Skin epidermis (tissue), 12 donors: ENCODE results near the gene INPP5E.

Experiments used
- H3K27ac ChIP-seq, 21 experiments: fragments of 200-600 bp; sonication (generic) in 11 of 21; one replicate each; pipeline ENCODE4 v1.5.0; 2020; ENCODE audit warnings: mild to moderate bottlenecking in 3 of 21, inconsistent platforms in 2 of 21, moderate library complexity in 2 of 21
- H3K4me3 ChIP-seq, 7 experiments: fragments of 200-600 bp; sonication (generic) in 2 of 7; one replicate each; pipeline ENCODE4 v1.5.0; 2020; ENCODE audit warnings: inconsistent platforms in 2 of 7, mild to moderate bottlenecking in 2 of 7, moderate library complexity in 1 of 7

The INPP5E gene, protein sequence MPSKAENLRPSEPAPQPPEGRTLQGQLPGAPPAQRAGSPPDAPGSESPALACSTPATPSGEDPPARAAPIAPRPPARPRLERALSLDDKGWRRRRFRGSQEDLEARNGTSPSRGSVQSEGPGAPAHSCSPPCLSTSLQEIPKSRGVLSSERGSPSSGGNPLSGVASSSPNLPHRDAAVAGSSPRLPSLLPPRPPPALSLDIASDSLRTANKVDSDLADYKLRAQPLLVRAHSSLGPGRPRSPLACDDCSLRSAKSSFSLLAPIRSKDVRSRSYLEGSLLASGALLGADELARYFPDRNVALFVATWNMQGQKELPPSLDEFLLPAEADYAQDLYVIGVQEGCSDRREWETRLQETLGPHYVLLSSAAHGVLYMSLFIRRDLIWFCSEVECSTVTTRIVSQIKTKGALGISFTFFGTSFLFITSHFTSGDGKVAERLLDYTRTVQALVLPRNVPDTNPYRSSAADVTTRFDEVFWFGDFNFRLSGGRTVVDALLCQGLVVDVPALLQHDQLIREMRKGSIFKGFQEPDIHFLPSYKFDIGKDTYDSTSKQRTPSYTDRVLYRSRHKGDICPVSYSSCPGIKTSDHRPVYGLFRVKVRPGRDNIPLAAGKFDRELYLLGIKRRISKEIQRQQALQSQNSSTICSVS

DNA sequence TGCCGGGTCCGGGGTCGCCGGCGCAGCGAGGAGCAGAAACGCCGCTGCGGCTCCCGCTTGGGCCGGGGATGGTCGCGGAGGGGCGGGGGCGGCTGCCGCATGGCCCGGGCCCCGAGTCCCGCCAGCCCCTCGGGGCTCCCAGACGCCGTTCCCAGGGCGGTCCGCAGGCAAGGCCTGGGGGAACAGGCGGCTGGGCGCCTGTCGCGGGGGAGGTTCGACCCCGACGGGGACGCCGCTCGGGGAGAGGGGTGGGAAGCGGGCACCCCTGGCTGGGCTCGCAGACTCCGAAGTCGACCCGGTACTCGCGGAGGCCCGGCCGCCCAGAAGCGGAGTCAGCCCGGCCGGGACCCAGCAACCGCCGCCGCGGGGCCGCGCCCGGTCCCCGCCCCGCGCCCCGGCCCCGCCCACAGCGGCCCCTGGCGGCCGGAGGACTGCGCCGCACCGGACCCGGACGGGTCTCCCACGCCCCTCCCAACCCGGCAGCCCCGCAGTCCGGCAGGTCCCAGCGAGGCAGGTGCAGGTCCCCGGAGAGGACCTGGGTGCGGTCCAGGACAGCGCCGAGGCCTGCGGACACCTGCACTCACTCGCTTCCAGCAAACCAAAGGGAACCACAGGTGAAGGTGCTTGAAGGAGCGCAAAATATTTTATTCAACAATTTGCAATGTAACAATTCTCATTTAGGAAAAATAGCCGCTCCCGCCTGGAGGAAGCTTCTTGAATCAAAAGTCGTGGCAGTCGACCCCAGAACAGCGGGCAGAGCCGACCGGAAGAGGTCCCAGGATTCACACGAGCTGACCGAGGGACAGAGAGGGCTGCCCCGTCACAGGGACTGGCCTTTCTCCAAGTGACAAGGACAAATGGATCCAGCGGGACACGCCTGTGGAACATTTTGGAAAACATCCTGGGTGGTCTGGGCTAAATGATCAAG lies at the start of gene INPP5E:
Gene INPP5E, minus strand, starts transcription at position 365 of the 928 bp plus-strand sequence. CDS start 426 bp downstream, outside the sequence.
- H3K4me3 ChIP-seq: peak within 1 kb of the TSS; percentile 72 to 99 (median 97)
- peak within 1 kb of the TSS; percentile 70 to 96 (median 89) for H3K27ac ChIP-seq

DNA sequence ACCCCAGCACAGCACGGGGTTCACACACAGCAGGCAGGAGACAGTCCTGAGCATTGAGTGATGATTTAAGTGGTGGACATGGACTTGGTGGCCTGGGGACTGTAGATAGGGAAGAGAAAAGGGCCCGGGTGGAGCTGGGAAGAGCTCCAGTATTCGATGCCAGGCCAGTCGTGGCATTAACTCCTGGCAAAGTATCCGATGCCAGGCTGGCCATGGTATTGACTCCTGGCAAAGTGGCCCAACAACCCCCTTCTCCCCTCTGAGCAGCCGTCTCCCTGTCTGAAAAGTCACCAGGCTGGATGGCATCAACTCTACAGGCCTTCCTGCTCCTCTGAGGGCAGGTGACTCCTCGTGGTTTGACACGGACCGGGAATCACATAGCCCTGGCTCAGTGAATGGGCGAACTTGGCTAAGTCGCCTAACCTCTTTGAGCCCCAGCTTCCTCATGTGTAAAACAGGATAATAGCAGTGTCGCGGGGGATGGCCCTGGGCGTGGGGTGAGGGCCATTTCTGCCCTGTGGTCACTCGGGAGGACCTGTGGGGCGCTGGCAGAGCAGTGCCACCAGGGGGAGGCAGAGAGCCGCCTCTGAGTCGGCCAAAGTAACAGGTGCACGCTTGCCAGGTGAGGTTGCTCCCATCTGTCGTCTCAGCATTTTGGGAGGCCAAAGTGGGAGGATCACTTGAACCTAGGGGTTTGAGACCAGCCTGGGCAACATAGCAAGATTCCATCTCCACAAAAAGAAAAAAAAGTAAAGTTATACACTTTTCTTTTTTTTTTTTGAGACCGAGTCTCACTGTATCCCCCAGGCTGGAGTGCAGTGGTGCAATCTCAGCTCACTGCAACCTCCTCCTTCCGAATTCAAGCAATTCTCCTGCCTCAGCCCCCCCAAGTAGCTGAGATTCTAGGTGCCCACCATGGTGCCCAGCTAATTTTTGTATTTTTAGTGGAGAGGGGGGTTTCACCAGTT lies 48.9 kb upstream of the INPP5E start:
- no peak overlapping the region for H3K4me3 ChIP-seq
- no peak overlapping the region for H3K27ac ChIP-seq

DNA sequence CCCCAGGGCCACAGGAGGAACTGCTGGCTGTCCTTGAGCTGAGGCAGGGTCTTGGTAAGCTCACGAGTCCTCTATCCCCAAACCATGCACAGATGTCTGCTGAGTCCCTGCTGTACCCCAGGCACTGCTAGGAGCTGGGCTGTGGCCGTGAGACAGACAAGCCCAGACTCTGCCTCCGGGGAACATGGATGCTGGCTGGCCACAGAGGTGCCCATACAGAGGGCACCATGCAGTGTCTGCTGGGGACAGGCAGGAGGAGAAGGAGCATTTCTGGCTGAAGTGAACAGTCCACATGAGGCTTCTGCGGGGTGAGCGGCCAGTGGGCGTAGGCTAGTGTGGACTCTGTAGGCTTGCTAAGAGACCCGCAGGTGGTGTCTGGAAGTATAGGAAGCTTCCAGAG lies 48.0 kb upstream of the INPP5E start:
- Histone ChIP-seq H3K4me3 (no peak overlapping the region), H3K27ac (no peak overlapping the region)

DNA sequence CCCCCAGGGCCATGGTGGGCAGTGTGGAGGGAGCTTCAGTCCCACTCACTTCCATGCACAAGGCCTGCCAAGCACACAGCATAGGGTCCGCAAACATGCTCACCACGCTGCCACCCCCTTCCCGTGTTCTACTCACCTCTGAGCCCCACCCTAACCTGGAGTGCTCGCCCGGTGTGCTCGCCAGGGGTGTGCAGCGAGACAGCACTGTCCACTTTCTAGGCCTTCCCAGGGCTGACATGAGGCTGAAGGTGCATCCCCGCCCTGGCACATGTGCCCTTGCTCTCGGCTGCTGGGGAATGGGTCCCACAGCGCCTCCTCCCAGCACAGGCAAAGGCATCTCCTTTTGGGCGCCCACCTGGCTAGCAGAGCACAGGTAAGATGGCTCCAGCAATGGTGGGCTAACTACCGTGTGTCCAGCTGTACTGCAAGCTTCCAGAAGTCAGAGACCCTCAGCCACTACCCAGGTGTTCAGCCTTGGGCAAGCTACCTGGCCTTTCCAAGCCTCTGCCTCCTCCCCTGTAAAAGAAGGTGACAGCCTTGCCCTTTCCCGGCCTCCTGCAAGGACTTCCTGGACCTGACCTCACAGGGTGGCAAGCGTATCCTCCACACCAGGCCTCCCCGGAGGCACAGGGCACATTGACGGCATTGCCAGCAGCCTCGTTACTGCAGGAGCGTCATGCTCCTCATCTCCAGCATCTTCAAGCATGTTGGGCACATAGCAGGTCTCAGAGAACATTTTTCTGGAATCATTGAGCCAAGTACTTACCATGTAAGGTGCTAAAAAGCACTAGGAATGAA lies 47.4 kb upstream of the INPP5E start:
- no peak overlapping the region for H3K27ac ChIP-seq

DNA sequence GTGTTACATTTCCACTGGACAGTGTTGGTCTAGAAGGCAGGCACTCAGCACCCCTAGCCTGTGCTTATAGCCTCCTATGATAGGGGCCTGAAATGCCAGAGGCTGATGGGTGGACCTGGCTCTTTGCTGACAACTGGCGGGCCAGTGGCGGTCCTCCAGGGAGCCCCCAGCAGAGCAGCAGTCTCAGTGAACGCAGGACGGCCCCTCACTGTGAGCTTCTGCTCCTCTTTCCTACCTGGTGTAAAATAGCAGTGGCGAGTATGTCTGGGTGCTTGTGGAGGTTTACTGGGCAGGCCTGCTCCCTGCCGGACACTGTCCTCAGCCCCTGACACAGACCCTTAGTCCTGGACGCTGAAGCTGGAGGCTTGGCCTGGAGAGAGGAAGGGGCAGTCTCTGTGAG lies 46.5 kb upstream of the INPP5E start:
- no peak overlapping the region for H3K4me3 ChIP-seq

More for the DNA sequence above, 47.4 kb upstream of the INPP5E start:
- no peak overlapping the region for H3K4me3 ChIP-seq

DNA sequence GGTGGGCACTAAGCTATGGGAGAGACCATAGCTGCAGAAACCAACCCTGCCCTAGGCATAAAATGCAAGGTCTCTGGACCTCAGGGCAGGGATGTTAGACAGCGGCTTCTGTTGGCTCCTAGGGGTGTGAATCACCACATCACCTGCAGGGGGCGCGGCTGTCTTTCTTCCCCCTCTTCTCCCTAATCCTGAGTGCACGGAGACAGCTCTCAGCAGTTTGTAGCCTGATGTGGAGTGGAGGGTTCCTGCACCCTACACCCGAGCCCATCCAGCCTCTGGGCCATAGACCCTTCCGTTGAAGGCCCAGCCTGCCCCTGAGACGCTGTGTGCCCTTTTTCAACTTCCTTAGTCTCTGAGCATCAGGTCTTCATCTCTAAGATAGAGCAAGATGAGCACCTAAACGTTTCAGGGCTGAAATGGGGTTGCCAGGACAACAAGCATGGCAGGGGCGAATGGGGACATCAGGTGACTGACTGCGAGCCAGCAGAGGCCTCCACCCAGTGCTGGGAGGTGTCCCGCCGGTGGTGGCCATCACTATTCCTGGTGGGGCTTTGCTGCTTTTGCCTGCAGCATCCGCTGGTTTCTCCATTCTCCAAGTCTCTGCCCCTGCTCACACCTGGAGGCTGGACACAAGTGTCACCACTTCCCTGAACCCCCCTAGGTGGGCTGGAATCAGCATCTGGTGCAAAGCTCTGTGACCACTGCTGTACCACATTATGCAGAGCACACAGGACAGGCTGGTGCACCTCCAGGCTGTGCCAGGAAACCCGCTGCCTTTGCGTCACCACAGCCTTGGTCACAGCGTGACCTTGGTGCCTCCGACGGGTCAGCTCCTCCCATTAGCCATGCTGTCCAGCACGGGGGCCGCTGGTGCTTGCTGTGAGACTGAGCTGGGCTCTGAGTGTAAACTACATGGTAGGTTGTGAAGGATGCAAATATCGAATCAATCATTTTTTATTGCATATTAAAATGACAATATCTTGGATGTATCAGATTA lies 45.7 kb upstream of the INPP5E start:
- Histone ChIP-seq H3K4me3 (peak overlapping the region in 1 of 7 experiments; percentile 47), H3K27ac (peak overlapping the region in 3 of 21 experiments; percentile 85 to 99 (median 97))

More for the DNA sequence above, 46.5 kb upstream of the INPP5E start:
- no peak overlapping the region for H3K27ac ChIP-seq

DNA sequence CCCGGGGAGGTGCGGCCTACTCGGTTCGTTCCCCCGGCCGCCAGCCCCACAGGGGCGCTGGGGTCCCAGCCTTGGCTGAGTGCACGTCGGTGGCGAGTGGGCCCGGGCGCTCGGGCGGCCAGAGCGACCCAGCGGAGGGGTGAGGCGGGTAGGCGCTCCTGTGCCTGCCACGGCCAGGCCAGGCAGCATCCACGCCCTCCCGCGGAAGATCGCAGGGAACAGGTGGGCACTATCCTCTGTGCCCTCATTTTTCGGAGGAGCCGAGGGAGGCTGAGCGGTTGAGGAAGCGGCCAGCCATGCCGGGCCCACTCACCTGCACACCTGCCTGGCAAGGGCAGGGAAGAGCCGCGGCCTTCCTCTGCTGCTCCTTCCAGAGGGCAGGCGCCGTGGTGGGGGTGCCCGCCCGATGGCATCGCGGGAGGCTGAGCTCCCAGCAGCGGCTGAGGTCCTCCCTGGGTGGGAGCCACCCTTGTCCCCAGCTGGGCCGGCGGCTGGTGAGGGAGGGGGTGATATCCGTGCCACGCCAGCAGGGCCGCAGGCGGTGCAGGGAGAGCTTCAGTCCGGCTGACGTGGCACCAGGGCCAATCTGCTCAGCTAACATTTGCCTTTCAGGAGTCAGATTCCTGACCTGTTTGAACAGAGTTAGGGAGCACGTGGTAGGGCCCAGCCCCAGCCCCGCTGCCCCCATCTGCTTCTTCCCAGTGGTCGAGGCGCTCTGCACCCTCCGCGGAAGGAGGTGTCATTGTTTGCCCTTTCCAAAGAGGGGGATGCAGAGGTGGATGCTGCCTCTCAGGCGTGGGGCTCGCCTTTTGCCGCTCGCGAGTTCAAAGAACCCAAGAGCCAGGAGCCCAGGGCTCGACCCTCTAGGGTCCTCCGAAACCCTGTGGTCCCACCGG lies 44.8 kb upstream of the INPP5E start:
- H3K4me3 ChIP-seq: peak overlapping the region; percentile 47 to 97 (median 69)
- peak overlapping the region; percentile 71 to 100 (median 95) for H3K27ac ChIP-seq

DNA sequence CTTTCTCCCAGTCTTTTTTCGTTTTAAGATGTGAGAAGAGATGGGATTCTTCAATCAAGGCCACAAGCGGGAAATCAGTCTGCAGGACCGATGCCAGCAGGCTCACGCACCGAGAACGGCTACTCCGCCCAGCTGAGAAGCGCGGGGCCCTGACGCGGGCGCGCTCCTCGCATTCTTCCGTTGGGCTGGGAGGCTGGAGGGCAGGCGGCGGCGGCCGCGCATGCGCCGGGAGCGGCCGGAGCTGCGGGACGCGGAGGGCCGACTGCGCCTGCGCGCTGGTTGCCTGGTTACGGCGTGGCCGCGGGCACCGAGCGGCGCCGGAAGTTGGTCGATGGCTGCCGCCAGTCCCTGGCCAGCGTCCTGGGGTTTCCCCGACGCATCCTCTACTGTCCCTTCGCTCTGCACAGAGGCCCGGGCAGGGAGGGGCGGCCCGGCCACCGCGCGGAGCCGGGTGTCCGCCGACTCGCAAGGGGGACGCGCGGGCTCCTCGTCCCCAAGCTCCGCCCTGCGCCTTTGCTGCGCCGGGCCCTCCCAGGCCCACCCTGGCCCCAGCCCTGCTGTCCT lies 44.0 kb upstream of the INPP5E start:
- Histone ChIP-seq H3K4me3 (peak overlapping the region; percentile 47 to 97 (median 69)), H3K27ac (peak overlapping the region; percentile 71 to 100 (median 95))

DNA sequence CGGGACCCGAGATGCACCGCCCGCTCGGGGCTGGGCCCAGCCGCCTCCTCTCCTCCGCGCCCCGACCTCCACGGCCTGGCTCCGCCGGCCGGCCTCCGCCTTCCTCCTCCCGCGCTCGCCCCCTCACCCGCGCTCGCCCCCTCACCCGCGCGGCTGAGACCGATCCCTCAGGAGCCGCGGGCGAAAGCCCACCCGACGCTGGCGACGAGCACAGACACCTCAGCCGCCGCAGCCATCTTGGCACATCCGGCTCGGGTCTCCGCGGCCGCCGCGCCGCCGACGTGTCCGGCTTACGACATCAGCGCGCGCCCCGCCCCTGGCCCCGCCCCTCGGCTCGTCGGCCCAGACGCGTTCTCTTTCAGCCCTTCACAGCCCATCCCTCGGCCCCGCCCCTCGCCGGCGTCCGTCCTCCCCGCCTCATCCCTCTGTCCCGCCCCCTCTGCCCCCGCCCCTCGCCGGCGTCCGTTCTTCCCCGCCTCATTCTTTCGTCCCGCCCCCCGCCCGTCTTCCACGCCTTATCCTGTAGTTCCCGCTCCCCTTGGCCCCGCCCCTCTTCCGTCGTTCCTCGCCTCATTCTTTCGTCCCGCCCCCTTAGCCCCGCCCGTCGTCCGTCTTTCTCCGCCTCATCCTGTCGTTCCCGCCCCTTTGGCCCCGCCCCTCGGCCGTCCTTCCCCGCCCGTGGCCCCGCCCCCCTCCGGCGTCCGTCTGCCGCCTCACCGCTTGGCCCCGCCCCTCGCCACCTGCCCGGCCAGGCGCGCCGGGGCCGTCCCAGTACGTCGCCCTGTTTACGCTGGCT lies 43.3 kb upstream of the INPP5E start, which contains the start of gene SEC16A:
Gene SEC16A, minus strand, starts transcription at position 248 of the 796 bp plus-strand sequence. CDS start 5,425 bp downstream, outside the sequence.
- peak within 1 kb of the TSS; percentile 89 to 100 (median 96) for H3K27ac ChIP-seq

DNA sequence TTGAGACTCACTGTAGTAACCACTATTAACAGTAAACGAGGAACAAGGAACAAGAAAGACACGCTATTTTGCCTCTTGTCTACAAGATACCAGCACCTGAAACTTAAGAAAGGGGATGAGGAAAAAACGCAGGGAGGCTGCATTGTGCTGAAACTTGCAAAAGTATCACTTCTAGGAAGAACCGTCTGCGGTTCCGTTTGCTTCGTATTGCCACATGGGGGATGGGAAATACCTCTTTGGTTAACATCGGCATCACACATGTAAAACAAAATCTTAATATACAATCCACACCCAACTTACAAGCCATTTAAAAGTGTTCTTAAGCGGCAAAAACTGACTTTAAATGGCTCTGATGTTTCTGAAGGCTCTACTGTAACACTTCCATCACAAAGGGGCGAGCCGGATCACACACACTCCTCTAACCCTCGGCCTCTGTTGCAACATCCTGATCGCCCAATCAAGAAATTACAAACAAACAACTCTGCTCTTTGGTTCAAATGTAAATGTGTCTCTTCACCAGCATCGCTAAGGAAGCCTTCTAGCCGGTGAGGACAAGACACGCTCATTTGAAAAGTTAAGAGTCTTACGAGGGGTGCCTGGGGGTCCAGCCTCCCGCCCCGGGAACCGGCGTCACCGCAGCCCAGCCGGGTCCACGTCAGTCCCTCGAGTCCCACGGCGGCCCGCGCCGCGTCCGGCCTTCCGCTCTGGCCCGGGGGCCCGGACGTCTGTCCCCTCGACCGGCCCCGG lies 42.6 kb upstream of the INPP5E start:
- peak overlapping the region; percentile 71 to 99 (median 96) for H3K4me3 ChIP-seq

More for the DNA sequence above, 43.3 kb upstream of the INPP5E start, which contains the start of gene SEC16A:
- peak within 1 kb of the TSS; percentile 71 to 99 (median 96) for H3K4me3 ChIP-seq

DNA sequence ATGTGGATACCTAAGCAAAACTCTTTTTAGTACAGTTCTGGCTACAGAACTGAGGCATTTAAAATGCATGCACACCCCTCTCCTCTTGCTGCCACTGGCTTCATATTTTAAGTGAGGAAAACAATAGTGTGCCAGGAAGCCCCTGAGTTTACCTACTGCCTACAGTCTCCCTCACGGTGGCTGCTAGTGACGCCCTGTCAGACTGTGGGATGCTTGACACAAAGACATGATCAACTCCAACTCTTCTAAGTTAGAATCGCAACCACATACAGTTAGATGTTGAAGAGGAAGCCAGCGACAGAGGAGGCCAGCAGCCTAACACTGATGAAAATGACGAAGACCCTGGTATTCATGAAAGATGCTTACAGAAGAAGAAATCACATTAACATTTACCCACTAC lies 41.9 kb upstream of the INPP5E start:
- peak overlapping the region in 6 of 7 experiments; percentile 71 to 99 (median 92) for H3K4me3 ChIP-seq
- peak overlapping the region in 8 of 21 experiments; percentile 15 to 97 (median 94) for H3K27ac ChIP-seq

More for the DNA sequence above, 42.6 kb upstream of the INPP5E start:
- peak overlapping the region; percentile 89 to 100 (median 96) for H3K27ac ChIP-seq

DNA sequence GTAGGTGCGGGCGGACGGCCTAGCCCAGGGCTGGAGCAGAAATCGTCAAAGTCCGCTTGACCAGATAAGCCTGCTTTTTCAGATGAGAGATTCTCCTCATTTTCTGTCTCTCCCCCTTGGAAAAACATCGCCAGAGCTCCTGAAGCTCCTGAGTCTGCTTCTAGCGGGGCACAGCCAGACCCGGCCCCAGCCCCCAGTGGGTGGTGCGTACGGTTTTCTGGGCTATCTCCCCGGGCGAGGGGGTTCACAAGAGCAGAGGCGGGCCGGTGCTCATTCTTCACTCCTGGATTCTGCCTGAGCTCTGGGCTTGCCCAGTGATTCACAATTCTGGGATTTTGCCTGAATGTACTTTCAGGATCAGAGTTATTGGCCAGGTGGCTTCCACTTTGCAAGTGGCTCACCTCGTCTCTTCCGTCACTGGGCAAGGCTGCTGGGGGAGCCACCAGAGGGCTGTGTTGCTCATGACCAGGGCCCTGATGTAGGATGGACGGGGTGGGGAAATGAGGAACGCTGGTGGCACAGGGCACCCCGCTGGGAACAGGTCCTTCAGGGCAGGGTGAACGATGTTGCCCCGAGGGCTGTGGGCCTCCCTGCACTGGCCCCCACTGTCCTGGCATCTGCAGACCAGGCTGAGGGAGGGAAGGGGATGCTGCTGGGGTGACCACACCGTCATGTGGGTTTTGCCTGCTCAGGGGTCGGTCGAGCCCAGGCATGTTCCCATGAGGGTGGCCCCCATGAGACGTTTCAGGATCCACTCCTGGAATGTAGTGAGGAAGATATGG lies 36.9 kb upstream of the INPP5E start:
- H3K4me3 ChIP-seq: no peak overlapping the region
- no peak overlapping the region for H3K27ac ChIP-seq
